Cortex of kidney (tissue), 1 donor: ENCODE data around the gene ATL2.
"Not testable (repeated sequence)": the region's sequence is repeated elsewhere in the genome, so short reads cannot be mapped to it uniquely, and the experiment has no call there.

ENCODE experiments used
- DNase-seq: peaks from one replicate; lab custom pipeline; 2025; lab: John Stamatoyannopoulos, UW

ATL2 gene

GRCh38 chr2:38377050-38377828, at the start of gene ATL2:
Gene ATL2 (minus strand): TSS chr2:38377273. CDS start chr2:38377260, 13 bp downstream.
- DNase-seq, result peak; percentile 24

- DNase-seq, result no peak
These were observed 46.7 kb upstream of the ATL2 start for GRCh38 chr2:38423763-38424162.

- DNase-seq, result no peak
These were observed 44.4 kb upstream of the ATL2 start for GRCh38 chr2:38421274-38422056.

GRCh38 chr2:38419499-38419898, 42.4 kb upstream of the ATL2 start:
- no peak for DNase-seq

- DNase-seq, result no peak
These were observed 41.7 kb upstream of the ATL2 start for GRCh38 chr2:38418735-38419134.

- DNase-seq, result no peak
These were observed 40.9 kb upstream of the ATL2 start for GRCh38 chr2:38417745-38418689.

- no peak for DNase-seq
These were observed 39.4 kb upstream of the ATL2 start for GRCh38 chr2:38416296-38417036.

GRCh38 chr2:38415728-38416291, 38.7 kb upstream of the ATL2 start:
- DNase-seq, result no peak

- DNase-seq, result no peak
These were observed 38.0 kb upstream of the ATL2 start for GRCh38 chr2:38415023-38415422.

- not testable (repeated sequence) for DNase-seq
These were observed 35.3 kb upstream of the ATL2 start for GRCh38 chr2:38412235-38412871.

- DNase-seq, result no peak
These were observed 32.4 kb upstream of the ATL2 start for GRCh38 chr2:38409156-38410102.

GRCh38 chr2:38407111-38407682, 30.1 kb upstream of the ATL2 start:
- DNase-seq, result no peak

- no peak for DNase-seq
These were observed 29.6 kb upstream of the ATL2 start for GRCh38 chr2:38406597-38407110.

GRCh38 chr2:38405917-38406596, 29.0 kb upstream of the ATL2 start:
- no peak for DNase-seq

GRCh38 chr2:38400513-38400912, 23.4 kb upstream of the ATL2 start:
- DNase-seq, result no peak

- DNase-seq, result no peak
These were observed 21.7 kb upstream of the ATL2 start for GRCh38 chr2:38398739-38399138.

- DNase-seq, result no peak
These were observed 17.8 kb upstream of the ATL2 start for GRCh38 chr2:38394903-38395341.

- no peak for DNase-seq
These were observed 17.0 kb upstream of the ATL2 start for GRCh38 chr2:38394041-38394440.
